GM18526 (cell line): Measurements from ENCODE around the gene FMN1.

Experiments used
- POLR2A ChIP-seq: IDR thresholded peaks from 3 replicates; pipeline ENCODE4 v1.6.1; 2011; ENCODE audit not compliant: insufficient read length; ENCODE audit errors: extremely low read depth

The FMN1 gene

DNA sequence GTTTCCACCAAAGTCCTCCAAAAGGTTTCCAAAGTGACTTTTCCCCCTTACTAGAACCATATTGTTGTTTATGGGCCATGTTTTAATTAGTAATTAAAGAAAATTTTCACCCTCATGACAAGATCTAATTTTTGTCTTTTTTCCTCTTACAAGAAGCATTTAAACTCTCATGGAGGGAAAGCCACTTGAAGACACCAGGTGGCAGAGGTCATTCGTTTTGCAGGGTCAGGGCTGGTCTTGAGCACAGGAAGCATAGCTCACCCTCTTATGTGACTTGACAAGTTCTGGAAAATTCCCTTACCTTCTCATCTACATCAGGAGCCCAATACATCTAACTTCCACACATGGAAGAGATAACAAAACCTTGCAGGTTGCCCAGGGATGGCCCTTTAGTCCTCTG lies 313.0 kb downstream of the FMN1 start:
- TF ChIP-seq POLR2A = no peak

DNA sequence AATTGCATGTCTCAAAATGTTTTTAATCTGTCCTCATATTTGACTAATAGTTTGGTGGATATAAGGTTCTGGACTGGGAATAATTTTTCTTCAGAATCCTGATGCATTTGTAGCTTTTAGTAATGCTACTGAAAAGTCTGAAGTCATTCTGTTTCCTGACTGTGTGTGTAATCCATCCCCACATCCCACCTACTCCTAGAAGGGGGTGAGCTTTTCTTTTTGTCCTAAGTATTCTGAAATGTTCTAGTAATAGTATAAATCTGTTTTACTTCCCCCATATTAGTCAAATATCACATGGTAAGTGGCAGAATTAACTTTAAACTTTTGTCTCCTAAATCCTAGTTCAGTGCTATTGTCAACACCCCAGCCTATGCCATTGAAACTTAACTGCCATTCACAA lies 313.9 kb downstream of the FMN1 start:
- TF ChIP-seq POLR2A = no peak

DNA sequence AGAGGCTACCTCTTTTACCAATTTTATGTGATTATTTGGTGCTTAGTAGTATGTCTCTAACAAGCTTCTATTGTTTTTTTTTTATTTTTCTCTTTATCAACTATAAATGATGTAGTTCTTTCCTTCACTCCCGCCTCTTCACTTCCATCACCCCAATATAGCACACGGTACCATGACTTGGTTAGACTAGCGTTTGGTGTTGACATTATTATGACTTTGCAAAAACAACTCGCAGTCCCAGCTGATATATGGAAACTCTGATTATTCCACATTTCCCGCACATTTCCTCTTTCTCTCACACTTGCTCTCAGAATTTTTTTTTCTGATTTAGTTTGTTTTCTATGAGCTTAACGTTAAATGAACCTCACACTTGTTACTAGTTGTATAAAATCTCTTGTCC lies 314.5 kb downstream of the FMN1 start:
- no peak for TF ChIP-seq POLR2A

DNA sequence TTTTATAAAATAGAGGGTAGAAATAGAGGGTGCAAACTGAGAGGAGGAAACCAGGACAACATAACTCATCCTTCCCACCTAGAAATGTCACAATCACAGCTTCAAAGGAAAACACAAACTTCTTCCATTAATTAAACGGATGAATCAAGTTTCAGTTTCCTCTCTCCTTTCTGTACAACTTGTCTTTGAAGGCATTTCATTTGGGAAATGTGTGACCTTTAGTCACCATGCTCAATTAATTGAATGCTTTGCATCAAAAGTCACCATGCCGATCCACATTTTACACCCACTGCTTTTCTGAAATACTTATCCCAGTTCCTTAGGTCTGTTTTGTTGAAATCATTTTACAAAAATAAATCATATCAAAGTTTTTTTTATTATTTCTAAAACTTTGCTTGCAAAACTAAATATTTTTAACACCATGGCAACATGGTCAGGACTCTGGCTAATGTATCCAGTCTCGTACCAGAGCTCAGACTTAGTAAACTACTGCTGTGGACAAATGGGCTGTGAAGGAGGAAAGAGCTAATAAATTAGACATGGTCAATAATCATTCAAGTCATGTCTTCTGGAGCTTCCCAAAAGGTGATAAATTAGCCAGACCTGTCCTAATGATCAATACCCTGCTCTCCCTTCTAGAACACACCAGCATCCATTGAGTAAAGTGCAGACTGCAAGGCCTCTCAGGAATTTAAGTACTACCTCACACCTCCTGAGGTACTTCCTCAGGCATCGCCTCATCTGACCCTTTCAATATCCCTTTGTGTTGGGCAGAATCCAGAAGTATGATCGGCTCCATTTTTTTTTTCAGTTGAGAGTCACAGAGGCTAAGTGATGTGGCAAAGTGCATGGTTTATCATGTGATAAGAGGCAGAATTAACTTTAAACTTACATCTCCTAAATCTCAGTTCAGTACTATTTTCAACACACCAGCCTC lies 315.4 kb downstream of the FMN1 start:
- no peak for TF ChIP-seq POLR2A

DNA sequence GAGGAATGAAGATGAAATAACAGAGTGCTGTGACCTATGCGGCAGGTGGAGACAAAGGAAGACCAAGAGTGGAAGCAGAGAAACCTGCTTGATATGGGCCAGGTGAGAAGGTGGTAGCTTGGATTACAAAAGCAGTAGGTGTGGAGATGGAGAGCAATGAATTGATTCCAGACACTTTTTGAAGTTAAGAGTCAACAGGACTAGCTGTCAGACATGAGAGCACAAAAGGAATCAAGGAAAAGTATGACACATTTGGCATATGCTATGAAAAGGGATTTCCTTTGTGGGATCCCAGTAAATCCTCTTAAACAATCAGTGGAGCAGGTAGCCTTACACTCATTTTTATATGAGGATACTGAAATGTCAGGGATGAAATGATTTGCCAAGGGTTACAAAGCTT lies 316.2 kb downstream of the FMN1 start:
- TF ChIP-seq POLR2A = no peak

DNA sequence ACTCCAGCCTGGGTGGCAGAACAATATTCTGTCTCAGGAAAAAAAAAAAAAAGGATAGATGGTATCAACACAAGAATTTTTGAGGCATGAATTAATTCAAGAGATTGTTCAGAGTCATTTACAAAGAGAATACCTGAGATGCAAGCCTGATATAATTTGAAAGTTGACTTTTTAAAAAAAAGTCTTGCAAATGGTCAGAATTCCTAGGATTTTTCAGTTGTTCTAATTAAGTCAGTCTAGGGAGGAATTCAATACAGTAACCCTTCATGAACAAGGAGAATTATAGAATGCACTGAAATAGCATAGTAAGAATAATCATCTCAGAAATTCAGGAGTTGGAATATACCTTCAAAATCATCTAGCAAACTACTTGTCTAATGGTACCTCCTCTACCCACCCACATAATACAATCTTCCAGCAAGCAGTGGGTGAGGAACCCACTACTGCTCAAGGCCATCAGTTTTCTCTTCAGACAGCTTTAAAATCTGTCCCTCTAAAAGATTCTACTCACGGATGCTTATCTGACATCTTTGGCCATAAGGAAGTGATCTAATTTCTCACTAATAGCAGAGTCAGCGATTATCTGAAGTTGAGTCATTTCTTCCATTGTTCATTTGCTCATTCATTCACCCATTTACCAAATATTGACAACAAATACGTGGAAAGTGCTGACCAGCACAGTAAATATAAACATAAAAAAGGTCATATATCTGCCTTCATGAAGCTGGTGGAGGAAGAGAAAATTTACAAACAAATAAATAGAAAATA lies 317.1 kb downstream of the FMN1 start:
- TF ChIP-seq POLR2A = no peak

DNA sequence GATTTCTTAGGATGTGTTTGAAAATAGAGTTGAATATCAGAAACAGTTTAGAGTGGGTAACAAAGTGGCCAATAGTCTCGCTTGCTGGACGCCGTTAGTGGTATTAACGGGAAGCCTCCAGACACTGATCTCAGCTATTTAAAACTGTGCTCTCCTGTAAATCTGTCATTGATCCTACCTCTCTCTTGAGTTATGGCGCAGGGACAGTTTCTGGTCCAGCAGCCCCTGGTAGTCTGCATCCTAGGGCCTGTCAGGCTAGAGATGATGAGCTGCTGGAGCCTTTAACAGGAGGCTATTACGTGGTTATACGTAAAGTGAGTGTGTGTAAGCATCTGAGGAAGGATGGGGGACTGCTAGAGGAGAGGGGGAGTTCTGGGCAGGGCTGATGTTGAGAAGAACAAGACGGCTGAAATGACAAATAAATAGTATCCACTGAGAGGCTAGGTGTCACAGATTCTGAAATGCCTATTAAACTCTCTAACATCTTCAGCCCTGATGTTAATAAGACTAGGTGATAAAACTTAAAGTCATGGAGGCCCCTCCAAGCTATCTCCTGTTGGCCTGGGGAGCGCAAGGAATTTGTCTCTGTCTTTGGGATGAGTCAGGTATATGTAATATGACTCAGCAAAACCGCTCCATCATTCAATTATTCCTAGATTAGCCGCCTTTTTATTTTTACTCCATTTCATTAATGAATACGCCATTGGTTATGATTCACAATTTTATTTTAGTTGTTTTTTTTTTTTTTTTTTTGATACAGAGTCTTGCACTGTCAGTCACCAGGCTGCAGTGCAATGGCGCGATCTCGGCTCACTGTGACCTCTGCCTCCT lies 321.0 kb downstream of the FMN1 start:
- TF ChIP-seq POLR2A = no peak

DNA sequence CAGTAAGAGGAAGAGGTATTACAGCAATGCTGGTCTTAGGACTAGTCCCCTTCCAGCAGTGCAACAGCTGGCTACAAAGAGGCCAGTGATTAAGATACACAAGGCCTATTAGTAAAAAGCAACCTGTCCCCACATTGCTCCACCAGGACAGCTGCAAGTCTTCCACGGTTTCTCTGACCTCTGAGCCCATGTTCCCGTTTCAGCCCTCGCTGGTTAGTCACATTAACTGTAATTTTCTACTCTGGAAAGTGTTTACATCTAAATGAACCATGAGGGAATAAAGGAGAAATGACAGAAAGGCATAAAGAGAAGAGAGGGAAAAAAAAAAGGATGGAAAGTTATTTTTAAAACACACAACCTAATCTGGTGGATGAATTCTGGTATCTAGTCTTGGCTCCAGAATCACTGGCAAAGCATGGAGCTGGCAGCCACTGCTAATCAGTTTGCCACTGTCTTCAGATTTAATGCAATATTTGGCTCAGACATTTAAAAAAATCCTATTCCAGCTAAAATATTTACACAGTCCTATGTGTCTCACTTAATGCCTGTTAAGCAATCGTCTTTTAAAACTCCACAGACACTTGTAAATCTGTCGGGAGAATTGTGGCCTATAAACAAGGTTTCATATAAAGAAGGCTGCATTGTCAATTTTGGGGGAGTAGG lies 321.8 kb downstream of the FMN1 start:
- no peak for TF ChIP-seq POLR2A

DNA sequence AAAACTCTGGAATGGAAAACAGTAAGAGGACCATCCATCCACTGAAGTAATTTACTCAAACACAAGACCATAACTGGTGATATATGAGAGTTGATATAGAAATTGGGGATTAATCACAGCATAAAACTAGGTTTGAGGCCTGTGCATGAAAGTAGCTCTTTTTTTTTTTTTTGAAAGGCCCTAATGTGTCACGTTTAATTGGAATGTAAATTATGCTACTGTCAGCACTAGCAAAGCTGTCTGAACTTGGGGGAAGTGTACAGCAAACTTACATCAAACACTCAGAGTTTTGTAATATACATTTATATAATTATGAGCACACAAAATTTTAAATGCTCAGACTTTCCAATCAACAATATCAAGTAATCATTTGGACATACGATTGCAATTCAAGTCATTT lies 322.6 kb downstream of the FMN1 start:
- no peak for TF ChIP-seq POLR2A

DNA sequence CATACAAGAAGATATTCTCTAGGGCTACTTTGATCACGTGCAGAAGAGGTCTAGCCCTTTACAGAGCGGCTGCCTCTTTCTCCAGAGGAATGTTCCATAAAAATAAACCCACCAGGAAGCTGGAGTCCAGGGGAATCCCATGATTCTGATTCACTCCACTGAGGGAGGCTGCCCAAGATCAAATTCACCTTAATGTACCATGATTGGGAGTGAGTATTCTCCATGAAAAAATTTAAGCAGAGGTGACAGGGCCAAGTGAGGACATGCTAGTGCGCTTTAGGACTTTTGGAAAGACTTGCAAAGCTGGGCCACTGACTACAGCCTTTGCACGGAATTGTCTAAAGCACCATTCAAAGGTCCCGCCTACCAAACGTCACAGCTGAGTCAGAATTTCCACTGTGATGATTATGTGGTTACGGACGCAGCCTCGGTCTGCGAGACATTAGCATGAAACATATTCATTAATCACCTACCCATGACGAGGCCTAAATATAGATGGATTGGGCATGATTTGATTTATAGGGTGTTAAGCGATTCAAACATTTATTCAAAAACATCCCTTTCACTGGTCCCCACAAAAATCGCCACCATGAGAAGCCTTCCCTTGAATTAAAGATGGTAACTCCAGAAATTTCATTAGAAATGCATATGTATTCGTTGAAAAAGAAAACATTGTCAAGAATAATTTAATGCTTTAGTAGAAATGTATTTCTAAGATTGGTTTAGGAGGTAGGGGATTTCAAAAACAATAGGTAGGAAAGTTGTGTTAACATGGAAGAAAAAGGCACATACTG lies 324.1 kb downstream of the FMN1 start:
- TF ChIP-seq POLR2A = no peak

DNA sequence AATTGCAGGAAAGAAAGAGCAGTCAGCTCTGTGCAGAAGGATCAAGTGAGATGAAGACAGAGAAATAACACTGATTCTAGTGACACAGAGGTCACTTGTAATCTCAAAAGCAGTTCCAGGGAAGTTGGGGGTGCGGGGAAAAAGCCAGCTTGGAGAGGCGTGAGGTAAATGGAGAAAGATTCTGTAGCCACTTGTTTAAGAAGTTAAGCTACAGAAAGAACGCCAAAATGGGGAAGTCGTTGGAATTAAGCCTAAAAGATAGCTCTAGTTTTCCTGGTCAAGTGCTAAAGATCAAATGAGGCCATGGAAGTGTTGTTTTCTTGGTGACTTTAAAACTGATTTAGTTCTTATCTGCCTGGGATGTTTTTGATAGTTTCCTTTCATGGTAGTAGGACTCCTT lies 324.7 kb downstream of the FMN1 start:
- no peak for TF ChIP-seq POLR2A

DNA sequence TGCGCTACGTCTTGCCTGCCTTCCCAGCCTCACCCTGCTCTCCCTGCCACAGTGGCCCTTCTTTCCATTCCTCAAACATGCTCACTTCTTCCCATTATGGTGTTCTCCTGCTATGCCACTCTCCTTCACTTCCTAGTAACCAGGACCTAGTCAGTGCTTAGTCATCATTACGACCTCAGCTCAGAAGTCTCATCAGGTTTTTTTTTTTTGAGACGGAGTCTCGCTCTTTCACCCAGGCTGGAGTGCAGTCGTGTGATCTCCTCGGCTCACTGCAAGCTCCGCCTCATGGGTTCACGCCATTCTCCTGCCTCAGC lies 327.2 kb downstream of the FMN1 start:
- TF ChIP-seq POLR2A = no peak

DNA sequence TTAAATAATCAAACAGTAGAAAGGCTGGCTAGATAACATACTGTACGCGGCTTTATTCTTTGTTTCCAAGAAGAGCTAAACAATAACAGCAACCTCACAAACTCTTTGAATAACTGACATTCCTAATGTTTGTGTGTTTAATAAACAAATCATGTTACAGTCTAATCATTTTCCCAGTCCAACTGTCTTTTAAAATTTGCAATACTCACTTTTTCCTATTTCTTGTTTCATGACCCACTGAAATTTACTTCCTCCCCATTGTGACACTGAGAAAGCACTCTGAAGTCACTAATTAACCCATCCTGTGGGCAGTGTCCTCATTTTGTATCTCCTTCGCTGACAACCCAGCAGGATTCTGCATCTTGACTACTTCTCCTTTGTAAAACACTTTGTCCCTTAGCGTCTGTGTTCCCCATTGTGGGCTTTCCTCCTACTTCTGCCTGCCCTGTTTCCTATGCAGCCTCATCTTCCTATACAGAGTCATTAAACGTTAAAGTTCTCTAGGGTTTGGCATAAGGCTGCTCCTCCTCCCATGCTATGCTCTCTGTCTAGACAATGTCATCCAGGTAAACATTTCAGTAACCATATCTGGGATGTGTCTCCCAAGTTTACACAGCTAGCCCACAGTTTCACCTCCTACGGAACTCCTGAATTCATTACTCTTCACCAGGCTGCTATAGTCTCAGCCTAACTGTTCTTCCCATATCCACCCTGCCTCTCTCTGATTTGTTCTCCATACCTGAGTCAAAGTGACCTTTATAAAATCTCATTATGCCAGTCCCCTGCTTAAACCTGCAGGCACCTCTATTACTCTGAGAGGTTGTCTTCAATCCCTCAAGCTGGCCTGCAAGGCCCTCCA lies 327.8 kb downstream of the FMN1 start:
- no peak for TF ChIP-seq POLR2A

DNA sequence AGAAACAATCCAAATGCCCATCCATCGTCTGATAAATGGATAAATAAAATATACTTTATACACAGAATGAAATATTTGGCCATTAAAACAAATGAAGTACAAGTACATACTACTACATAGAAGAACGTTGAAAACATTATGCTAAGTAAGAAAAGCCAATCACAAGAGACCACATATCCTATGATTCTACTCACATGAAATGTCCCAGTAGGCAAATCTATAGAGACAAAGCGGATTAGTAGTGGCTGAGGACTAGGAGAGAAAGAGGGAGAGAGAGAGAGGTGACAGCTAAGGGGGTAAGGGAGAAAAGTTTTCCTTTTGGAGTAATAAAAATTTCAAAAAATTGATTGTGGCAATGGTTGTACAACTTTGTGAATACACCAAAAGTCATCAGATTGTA lies 329.7 kb downstream of the FMN1 start:
- TF ChIP-seq POLR2A = no peak

DNA sequence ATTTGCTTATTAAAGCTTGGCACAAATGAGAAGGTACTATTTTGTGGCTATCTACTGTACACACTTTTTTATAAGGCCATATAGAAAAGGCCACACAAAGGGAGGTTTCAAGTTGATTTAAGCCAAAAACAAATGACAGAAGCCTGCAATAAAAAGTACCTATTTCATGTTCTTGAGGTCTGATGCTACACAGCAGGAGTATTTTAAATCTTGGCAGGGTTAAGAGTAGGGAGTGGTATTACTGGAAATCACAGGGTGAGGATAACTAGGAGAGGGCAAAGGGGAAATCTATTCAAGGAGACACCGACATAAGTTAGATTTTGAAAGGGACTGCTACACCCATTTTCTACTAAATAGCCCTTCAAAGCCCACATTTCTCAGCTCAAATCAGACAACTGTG lies 330.5 kb downstream of the FMN1 start:
- no peak for TF ChIP-seq POLR2A
